ENCODE results near the gene THAP5. TPM values are rescaled to one million over a fixed set of nuclear protein-coding genes. Genes with fewer than 3 reads are reported as not detected.

Gene THAP5
- polyA plus RNA-seq, 1 of the 3 experiments (the other 2 are of a cell fraction), result 4.2 TPM

DNA sequence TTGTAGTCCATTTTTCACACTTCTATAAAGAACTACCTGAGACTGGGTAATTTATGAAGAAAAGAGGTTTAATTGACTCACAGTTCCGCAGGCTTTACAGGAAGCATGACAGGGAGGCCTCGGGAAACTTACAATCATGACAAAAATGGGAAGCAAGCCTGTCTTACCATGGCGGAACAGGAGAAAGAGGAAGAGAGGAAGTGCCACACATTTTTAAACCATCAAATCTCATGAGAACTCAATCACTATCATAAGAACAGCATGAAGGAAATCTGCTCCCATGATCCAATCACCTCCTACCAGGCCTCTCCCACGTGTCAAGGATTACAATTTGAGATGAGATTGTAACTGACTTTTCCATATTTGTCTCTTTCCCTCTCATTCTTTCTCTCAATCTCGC is 34.2 kb downstream of the THAP5 start (continued):
- TF ChIP-seq FOXM1 (IDR thresholded peaks at IDR 0.05; ENCODE audit: low read depth), result no peak
- TF ChIP-seq NRF1 (IDR thresholded peaks at IDR 0.05; ENCODE audit: low read depth, low read length), result no peak
- no peak for TF ChIP-seq MAX (IDR thresholded peaks at IDR 0.05; ENCODE audit: low read depth)
- no peak for TF ChIP-seq RAD21 (IDR thresholded peaks at IDR 0.05; ENCODE audit: low read length)

- Histone ChIP-seq H3K27ac (ENCODE audit: low read depth in 2 of 2, low read length in 1 of 2) (no peak overlapping the region), H3K36me3 (replicated peaks in 1 of 2; ENCODE audit: control insufficient read depth in 1 of 2, insufficient read depth in 2 of 2, low read length in 1 of 2) (no peaks in the 10 kb centered on the region), H3K9me2 (no peaks in the 10 kb centered on the region), H3K9ac (no peak overlapping the region), H3K27me3 (ENCODE audit: insufficient read depth) (no peaks in the 10 kb centered on the region), H3F3A (replicated peaks; ENCODE audit: insufficient read depth) (no peaks in the 10 kb centered on the region), H3K9me3 (no peaks in the 10 kb centered on the region), H3K4me3 (ENCODE audit: low read depth in 2 of 2, low read length in 1 of 2) (no peak overlapping the region), H3K4me1 (ENCODE audit: control insufficient read depth in 1 of 2, insufficient read depth in 2 of 2, low read depth in 1 of 2, low read length in 1 of 2) (no peaks in the 10 kb centered on the region), H3K4me2 (no peak overlapping the region), H4K20me1 (ENCODE audit: insufficient read depth) (no peaks in the 10 kb centered on the region), H2AFZ (ENCODE audit: low read depth) (no peak overlapping the region), H3K79me2 (ENCODE audit: insufficient read depth) (no peaks in the 10 kb centered on the region)
- WGBS (ENCODE audit: low lambda C conversion rate), result 93% methylated on average over 3 of the region's 3 CpGs
- CTCF ChIA-PET, result interaction anchor here (1.0 kb wide), 1 partner anchor 13 kb away, joined by 4 read pairs; no protein-coding TSS in a partner anchor
- TF ChIP-seq RXRA (IDR thresholded peaks at IDR 0.05; ENCODE audit: borderline replicate concordance, low read depth) (no peak), MXI1 (IDR thresholded peaks at IDR 0.05; ENCODE audit: low read depth, low read length) (no peak), FOXM1 (IDR thresholded peaks at IDR 0.05; ENCODE audit: low read depth) (no peak), FOSL2 (IDR thresholded peaks at IDR 0.05; ENCODE audit: borderline replicate concordance, low read depth) (no peak), POLR2AphosphoS5 (IDR thresholded peaks at IDR 0.05; ENCODE audit: low read depth, low read length) (no peak), RCOR1 (IDR thresholded peaks at IDR 0.05; ENCODE audit: low read length) (no peak), NRF1 (IDR thresholded peaks at IDR 0.05; ENCODE audit: low read depth, low read length) (no peak), SIN3A (IDR thresholded peaks at IDR 0.05; ENCODE audit: borderline replicate concordance, low read depth, low read length) (no peak), NFIC (IDR thresholded peaks at IDR 0.05; ENCODE audit: borderline replicate concordance) (no peak), GATA2 (CRISPR knock-in tag; IDR thresholded peaks at IDR 0.05) (no peak), TAF1 (IDR thresholded peaks at IDR 0.05; ENCODE audit: borderline replicate concordance, low read depth, low read length) (no peak)
- TF ChIP-seq, protein P1, sequence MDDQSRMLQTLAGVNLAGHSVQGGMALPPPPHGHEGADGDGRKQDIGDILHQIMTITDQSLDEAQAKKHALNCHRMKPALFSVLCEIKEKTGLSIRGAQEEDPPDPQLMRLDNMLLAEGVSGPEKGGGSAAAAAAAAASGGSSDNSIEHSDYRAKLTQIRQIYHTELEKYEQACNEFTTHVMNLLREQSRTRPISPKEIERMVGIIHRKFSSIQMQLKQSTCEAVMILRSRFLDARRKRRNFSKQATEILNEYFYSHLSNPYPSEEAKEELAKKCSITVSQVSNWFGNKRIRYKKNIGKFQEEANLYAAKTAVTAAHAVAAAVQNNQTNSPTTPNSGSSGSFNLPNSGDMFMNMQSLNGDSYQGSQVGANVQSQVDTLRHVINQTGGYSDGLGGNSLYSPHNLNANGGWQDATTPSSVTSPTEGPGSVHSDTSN (IDR thresholded peaks at IDR 0.05), result no peak
- TF ChIP-seq, protein P2, sequence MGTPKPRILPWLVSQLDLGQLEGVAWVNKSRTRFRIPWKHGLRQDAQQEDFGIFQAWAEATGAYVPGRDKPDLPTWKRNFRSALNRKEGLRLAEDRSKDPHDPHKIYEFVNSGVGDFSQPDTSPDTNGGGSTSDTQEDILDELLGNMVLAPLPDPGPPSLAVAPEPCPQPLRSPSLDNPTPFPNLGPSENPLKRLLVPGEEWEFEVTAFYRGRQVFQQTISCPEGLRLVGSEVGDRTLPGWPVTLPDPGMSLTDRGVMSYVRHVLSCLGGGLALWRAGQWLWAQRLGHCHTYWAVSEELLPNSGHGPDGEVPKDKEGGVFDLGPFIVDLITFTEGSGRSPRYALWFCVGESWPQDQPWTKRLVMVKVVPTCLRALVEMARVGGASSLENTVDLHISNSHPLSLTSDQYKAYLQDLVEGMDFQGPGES (IDR thresholded peaks at IDR 0.05; ENCODE audit: low read depth, low read length), result no peak
- TF ChIP-seq, protein P3, sequence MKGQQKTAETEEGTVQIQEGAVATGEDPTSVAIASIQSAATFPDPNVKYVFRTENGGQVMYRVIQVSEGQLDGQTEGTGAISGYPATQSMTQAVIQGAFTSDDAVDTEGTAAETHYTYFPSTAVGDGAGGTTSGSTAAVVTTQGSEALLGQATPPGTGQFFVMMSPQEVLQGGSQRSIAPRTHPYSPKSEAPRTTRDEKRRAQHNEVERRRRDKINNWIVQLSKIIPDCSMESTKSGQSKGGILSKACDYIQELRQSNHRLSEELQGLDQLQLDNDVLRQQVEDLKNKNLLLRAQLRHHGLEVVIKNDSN (IDR thresholded peaks at IDR 0.05; ENCODE audit: borderline replicate concordance, low read depth), result no peak
- DNase-seq, result no peak
- POLR2A ChIA-PET, result no interaction called here
Measured at GRCh38 chr7:108533712-108534111, 35.8 kb downstream of the THAP5 start.
